Naive thymus-derived CD4-positive, alpha-beta T cell (primary cell): ENCODE data around the gene ABHD17B. TPM values are rescaled to one million over a fixed set of nuclear protein-coding genes. Genes with fewer than 3 reads are reported as not detected.

ENCODE experiments used
- ATAC-seq: fragments of 150-1000 bp; cut with Tn5 transposase; 2 replicates; pipeline ENCODE4 v1.10.0; 2021; ENCODE audit warnings: mild to moderate bottlenecking, moderate library complexity
- CTCF ChIA-PET: fragments of 350-600 bp; sonication (Branson Sonifier 250); formaldehyde crosslinking; loops from one replicate; lab custom pipeline; 2021; ENCODE audit warnings: antibody characterized with exemption; lab: Charles Lee
- POLR2A ChIA-PET: fragments of 350-600 bp; sonication (Branson Sonifier 250); formaldehyde crosslinking; loops from one replicate; lab custom pipeline; 2021; ENCODE audit warnings: antibody characterized with exemption, inconsistent platforms; lab: Charles Lee
- DNase-seq, 9 donors: peaks; one replicate each; pipeline versions ENCODE4 v3.0.0 to v3.0.0-alpha.2; 2020 to 2022; ENCODE audit warnings: mixed read lengths in 1 of 9
- H3K27ac ChIP-seq: one replicate; pipeline ENCODE4 v1.7.0; 2013; ENCODE audit warnings: mild to moderate bottlenecking, low read depth, low read length, moderate library complexity
- H3K27me3 ChIP-seq, 2 donors: one replicate each; pipeline ENCODE4 v1.7.0; 2013; ENCODE audit warnings: low read length in 2 of 2, mild to moderate bottlenecking in 2 of 2, moderate library complexity in 2 of 2; ENCODE audit not compliant: control insufficient read depth in 2 of 2, insufficient read depth in 2 of 2
- H3K36me3 ChIP-seq, 3 experiments: 1 replicate in 2 of 3; 2 replicates in 1 of 3; pipeline ENCODE4 v1.7.0; 2013; ENCODE audit warnings: low read length in 3 of 3, mild to moderate bottlenecking in 3 of 3, moderate library complexity in 1 of 3; ENCODE audit not compliant: insufficient read depth in 3 of 3, control insufficient read depth in 2 of 3
- H3K4me1 ChIP-seq, 2 donors: one replicate each; pipeline ENCODE4 v1.7.0; 2013; ENCODE audit warnings: low read length in 2 of 2, mild to moderate bottlenecking in 2 of 2, moderate library complexity in 1 of 2; ENCODE audit not compliant: control insufficient read depth in 2 of 2, insufficient read depth in 2 of 2
- H3K4me3 ChIP-seq: 2 replicates; pipeline ENCODE4 v1.7.0; 2013; ENCODE audit warnings: mild to moderate bottlenecking, low read length
- H3K9me3 ChIP-seq, 3 experiments: 1 replicate in 2 of 3; 2 replicates in 1 of 3; pipeline ENCODE4 v1.7.0; 2013; ENCODE audit warnings: low read length in 3 of 3; ENCODE audit not compliant: control insufficient read depth in 2 of 3
- H3K27ac Mint-ChIP-seq, 9 donors: one replicate each; pipeline ENCODE4 v1.8.0; 2020 to 2022; ENCODE audit warnings: mixed read lengths in 9 of 9, mild to moderate bottlenecking in 8 of 9, moderate library complexity in 5 of 9, inconsistent platforms in 2 of 9
- H3K27me3 Mint-ChIP-seq, 5 donors: one replicate each; pipeline ENCODE4 v1.8.0; 2021 to 2022; ENCODE audit warnings: mixed read lengths in 5 of 5, mild to moderate bottlenecking in 1 of 5
- H3K36me3 Mint-ChIP-seq, 5 donors: one replicate each; pipeline ENCODE4 v1.8.0; 2020 to 2022; ENCODE audit warnings: mixed read lengths in 5 of 5, mild to moderate bottlenecking in 3 of 5, inconsistent platforms in 1 of 5
- H3K4me1 Mint-ChIP-seq, 7 donors: one replicate each; pipeline ENCODE4 v1.8.0; 2020 to 2022; ENCODE audit warnings: mixed read lengths in 7 of 7, mild to moderate bottlenecking in 3 of 7, inconsistent platforms in 1 of 7
- H3K4me3 Mint-ChIP-seq, 10 donors: one replicate each; pipeline ENCODE4 v1.8.0; 2020 to 2022; ENCODE audit warnings: mild to moderate bottlenecking in 10 of 10, mixed read lengths in 10 of 10, moderate library complexity in 6 of 10, inconsistent platforms in 2 of 10
- H3K9me3 Mint-ChIP-seq, 11 donors: one replicate each; pipeline ENCODE4 v1.8.0; 2020 to 2022; ENCODE audit warnings: mixed read lengths in 11 of 11, mild to moderate bottlenecking in 4 of 11, inconsistent platforms in 1 of 11, moderate library complexity in 1 of 11
- intact Hi-C, 2 donors: fragments of 100-400 bp; cut with micrococcal nuclease; formaldehyde crosslinking; loops; one replicate each; pipeline ENCODE4 v1.15.1; 2023
- polyA plus RNA-seq, 2 donors: library from polyadenylated mRNA; unstranded; fragments of 300-500 nt; fragmentation: Illumina TruSeq; gene quantifications; one replicate each; pipeline ENCODE4 v1.2.3, GENCODE V29; 2021
- total RNA-seq, 6 experiments: library from RNA in 5 of 6; stranded (reverse) in 5 of 6; gene quantifications; 1 replicate in 5 of 6; 2 replicates in 1 of 6; pipeline ENCODE4 v1.2.3 and lab custom pipeline; 2021 to 2026

Gene ABHD17B
- total and polyA plus RNA-seq, 7 experiments from 2014 or later, result 9.9 to 26.1 (median 19.4) TPM

- no peaks in the 10 kb centered on the region for H3K9me3 Mint-ChIP-seq
- H3K36me3 Mint-ChIP-seq, result no peaks in the 10 kb centered on the region
- ATAC-seq (no peak), DNase-seq (peak in 7 of 9 donors; percentile 26 to 61 (median 55))
- no peaks in the 10 kb centered on the region for H3K27me3 Mint-ChIP-seq
- ChIA-PET POLR2A (interaction anchor here (0.6 to 2.7 kb wide), 6 partner anchors 24 to 56 kb away, joined by 4 to 19 read pairs (median 6); partner anchors contain the start of gene CEMIP2), CTCF (interaction anchor here (0.6 to 6.0 kb wide), 24 partner anchors 11 to 533 kb away, joined by 3 to 111 read pairs (median 5); partner anchors contain the start of genes ABHD17B, C9orf85 and CEMIP2)
- Histone ChIP-seq H3K4me1 (peaks cover 7 to 8% of the 10 kb centered on the region in 2 donors), H3K4me3 (no peak overlapping the region), H3K27ac (no peak overlapping the region), H3K27me3 (no peaks in the 10 kb centered on the region), H3K36me3 (no peaks in the 10 kb centered on the region), H3K9me3 (no peaks in the 10 kb centered on the region)
- H3K4me1 Mint-ChIP-seq, result peaks cover 11 to 35% (median 26%) of the 10 kb centered on the region in 7 donors
- peak overlapping the region in 3 of 9 donors; percentile 12 to 60 (median 51) for H3K27ac Mint-ChIP-seq
- intact Hi-C loops, result loop anchor here (1.0 to 5.0 kb wide), 7 partner anchors 22 to 534 kb away; no protein-coding TSS in a partner anchor
- no peak overlapping the region for H3K4me3 Mint-ChIP-seq
These were observed 91.8 kb downstream of the ABHD17B start for GRCh38 chr9:71819115-71819739.

- Histone ChIP-seq H3K4me3 (no peak overlapping the region), H3K9me3 (no peaks in the 10 kb centered on the region), H3K36me3 (no peaks in the 10 kb centered on the region), H3K27ac (no peak overlapping the region), H3K4me1 (peaks cover 7 to 8% of the 10 kb centered on the region in 2 donors), H3K27me3 (no peaks in the 10 kb centered on the region)
- Mint-ChIP-seq H3K4me3 (peak overlapping the region in 7 of 10 donors; percentile 10 to 63 (median 15)), H3K4me1 (peaks cover 7 to 35% (median 20%) of the 10 kb centered on the region in 7 donors), H3K27me3 (no peaks in the 10 kb centered on the region), H3K36me3 (no peaks in the 10 kb centered on the region), H3K9me3 (no peaks in the 10 kb centered on the region), H3K27ac (peak overlapping the region in 8 of 9 donors; percentile 33 to 88 (median 65))
- DNase-seq (no peak), ATAC-seq (no peak)
- CTCF ChIA-PET, result interaction anchor here (1.0 to 6.0 kb wide), 5 partner anchors 10 to 212 kb away, joined by 6 to 111 read pairs (median 40); no protein-coding TSS in a partner anchor
- POLR2A ChIA-PET, result interaction anchor here (0.7 to 2.2 kb wide), 9 partner anchors 10 to 97 kb away, joined by 3 to 16 read pairs (median 5); partner anchors contain the start of gene CEMIP2
- intact Hi-C loops, result loop anchor here (1.0 to 5.0 kb wide), 2 partner anchors 10 to 90 kb away; no protein-coding TSS in a partner anchor
These were observed 94.0 kb downstream of the ABHD17B start for GRCh38 chr9:71816916-71817451.

Other genes with a start within 250 kb of the ABHD17B start
- 100 to 1,000 TPM in 3 of 5 experiments, 10 to 100 TPM in 2; 69.5 to 183 (median 103) TPM for gene CEMIP2, start 142.7 kb downstream of the ABHD17B start, total RNA-seq
- 10 to 100 TPM; 17.6 to 29.6 TPM for gene CEMIP2, start 142.7 kb downstream of the ABHD17B start, polyA plus RNA-seq
- 10 to 100 TPM in 1 of 5 experiments, 1 to 10 TPM in 4; 4.8 to 10.3 (median 8.6) TPM for gene C9orf85, start 446 bp upstream of the ABHD17B start, total RNA-seq
- 10 to 100 TPM; 11.6 to 13.9 TPM for gene C9orf85, start 446 bp upstream of the ABHD17B start, polyA plus RNA-seq
- gene C9orf57, start 149.4 kb upstream of the ABHD17B start, total RNA-seq, result not detected
- gene C9orf57, start 149.4 kb upstream of the ABHD17B start, polyA plus RNA-seq, result not detected
- gene GDA, start 238.2 kb upstream of the ABHD17B start, total RNA-seq, result not detected
- not detected for gene GDA, start 238.2 kb upstream of the ABHD17B start, polyA plus RNA-seq